HUES6 (cell line): ENCODE data around the gene KRT80.
A peak's percentile ranks its signal among the peaks of the same experiment; 100 is the strongest.

Experiments
- H3K27ac ChIP-seq: 2 replicates; pipeline ENCODE4 v1.7.0; 2013; ENCODE audit warnings: low read depth, mild to moderate bottlenecking, low read length, inconsistent platforms
- H3K27me3 ChIP-seq: 2 replicates; pipeline ENCODE4 v1.6.1; 2013; ENCODE audit warnings: low read length; ENCODE audit not compliant: control insufficient read depth, insufficient read depth
- H3K36me3 ChIP-seq: 2 replicates; pipeline ENCODE4 v1.6.1; 2013; ENCODE audit warnings: low read length; ENCODE audit not compliant: control insufficient read depth, insufficient read depth
- H3K4me1 ChIP-seq: 2 replicates; pipeline ENCODE4 v1.6.1; 2013; ENCODE audit warnings: low read length; ENCODE audit not compliant: control insufficient read depth, insufficient read depth
- H3K4me3 ChIP-seq: 2 replicates; pipeline ENCODE4 v1.5.1; 2013; ENCODE audit warnings: low read depth, low read length
- H3K9ac ChIP-seq: one replicate; pipeline ENCODE4 v1.6.1; 2013; ENCODE audit warnings: mild to moderate bottlenecking, low read length
- H3K9me3 ChIP-seq: 2 replicates; pipeline ENCODE4 v1.6.1; 2013; ENCODE audit warnings: low read depth, low read length; ENCODE audit not compliant: control insufficient read depth, insufficient read depth

The KRT80 gene

DNA sequence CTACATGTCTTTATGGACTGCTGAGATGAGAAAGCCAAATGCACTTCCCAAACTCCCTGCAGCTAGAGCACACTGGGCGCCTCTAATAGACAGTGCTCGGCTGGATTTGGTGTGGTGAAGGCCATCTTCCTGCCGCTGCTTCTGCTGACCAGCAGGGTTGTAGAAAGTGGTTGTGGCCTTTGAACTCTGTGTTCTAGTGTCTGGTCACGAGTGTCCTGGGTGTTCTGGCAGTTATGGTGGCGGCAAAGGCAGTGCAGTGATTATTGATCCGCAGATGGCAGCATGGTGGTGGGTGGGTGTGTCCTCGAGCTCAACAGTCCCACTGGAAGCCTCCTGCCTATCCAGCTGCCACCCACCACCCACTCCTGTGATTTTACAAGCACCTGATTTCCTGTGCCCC is 68.9 kb downstream of the KRT80 start:
- H3K9me3 ChIP-seq: no peaks in the 10 kb centered on the region
- H3K9ac ChIP-seq: no peak overlapping the region
- H3K36me3 ChIP-seq: no peaks in the 10 kb centered on the region
- H3K4me3 ChIP-seq: no peak overlapping the region
- H3K4me1 ChIP-seq: peaks cover 56% of the 10 kb centered on the region
- no peak overlapping the region for H3K27ac ChIP-seq
- no peaks in the 10 kb centered on the region for H3K27me3 ChIP-seq

DNA sequence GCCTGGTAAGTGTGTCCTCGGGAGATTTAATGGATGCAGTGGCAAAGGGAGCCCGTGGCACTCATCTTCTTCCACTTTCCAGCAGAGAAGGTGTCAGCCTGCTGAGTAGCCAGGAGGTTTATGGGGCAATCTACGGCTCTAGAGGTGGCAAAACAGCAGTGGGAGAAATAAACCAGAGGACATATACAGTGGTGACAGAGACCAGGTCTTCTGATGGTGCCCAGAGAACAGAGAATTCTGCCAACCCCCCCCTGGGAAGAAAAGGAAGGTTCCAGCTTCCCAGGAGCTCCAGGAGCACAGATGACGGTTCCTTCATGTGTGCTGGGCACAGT is 69.3 kb downstream of the KRT80 start:
- Histone ChIP-seq H3K4me3 (no peak overlapping the region), H3K4me1 (peaks cover 56% of the 10 kb centered on the region), H3K9me3 (no peaks in the 10 kb centered on the region), H3K36me3 (no peaks in the 10 kb centered on the region), H3K27ac (no peak overlapping the region), H3K9ac (no peak overlapping the region), H3K27me3 (no peaks in the 10 kb centered on the region)

DNA sequence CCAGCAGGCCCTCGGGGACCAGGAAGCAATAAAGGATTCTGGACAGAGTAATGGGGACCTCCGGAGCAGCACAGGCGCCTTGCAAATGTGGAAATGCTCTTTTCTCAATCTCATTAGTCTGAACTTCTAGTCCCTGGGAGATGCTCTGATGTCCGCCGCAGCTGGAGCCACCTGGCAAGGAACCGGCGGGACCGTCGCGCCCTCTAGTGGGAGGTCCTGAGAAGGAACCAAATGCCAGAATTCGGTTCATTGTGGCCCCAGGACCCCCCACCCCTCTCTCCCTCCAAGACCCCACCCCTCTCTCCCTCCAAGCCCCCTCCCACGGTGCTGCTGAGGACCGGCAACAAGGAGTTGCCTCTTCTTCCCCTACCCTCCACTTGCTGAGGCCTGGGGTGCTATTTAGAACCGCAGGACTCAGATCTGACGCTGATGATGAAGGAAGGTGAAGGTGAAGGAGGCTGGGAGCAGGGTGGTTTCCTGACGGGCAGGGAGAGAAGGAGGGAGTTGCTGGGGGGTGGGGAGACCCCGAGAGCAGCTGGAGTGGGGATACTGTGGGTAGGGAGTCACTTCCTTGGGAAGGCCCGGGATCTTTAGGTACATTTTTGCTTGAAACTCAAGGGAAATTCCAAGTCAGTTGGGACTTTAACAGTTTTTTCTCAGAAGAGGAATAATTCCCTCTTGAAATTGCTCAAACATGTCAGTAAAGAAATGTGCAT is 69.8 kb downstream of the KRT80 start:
- H3K36me3 ChIP-seq: no peaks in the 10 kb centered on the region
- H3K9ac ChIP-seq: no peak overlapping the region
- H3K4me1 ChIP-seq: peaks cover 52% of the 10 kb centered on the region
- no peaks in the 10 kb centered on the region for H3K9me3 ChIP-seq
- no peak overlapping the region for H3K27ac ChIP-seq
- no peaks in the 10 kb centered on the region for H3K27me3 ChIP-seq
- peak overlapping the region; percentile 13 for H3K4me3 ChIP-seq

DNA sequence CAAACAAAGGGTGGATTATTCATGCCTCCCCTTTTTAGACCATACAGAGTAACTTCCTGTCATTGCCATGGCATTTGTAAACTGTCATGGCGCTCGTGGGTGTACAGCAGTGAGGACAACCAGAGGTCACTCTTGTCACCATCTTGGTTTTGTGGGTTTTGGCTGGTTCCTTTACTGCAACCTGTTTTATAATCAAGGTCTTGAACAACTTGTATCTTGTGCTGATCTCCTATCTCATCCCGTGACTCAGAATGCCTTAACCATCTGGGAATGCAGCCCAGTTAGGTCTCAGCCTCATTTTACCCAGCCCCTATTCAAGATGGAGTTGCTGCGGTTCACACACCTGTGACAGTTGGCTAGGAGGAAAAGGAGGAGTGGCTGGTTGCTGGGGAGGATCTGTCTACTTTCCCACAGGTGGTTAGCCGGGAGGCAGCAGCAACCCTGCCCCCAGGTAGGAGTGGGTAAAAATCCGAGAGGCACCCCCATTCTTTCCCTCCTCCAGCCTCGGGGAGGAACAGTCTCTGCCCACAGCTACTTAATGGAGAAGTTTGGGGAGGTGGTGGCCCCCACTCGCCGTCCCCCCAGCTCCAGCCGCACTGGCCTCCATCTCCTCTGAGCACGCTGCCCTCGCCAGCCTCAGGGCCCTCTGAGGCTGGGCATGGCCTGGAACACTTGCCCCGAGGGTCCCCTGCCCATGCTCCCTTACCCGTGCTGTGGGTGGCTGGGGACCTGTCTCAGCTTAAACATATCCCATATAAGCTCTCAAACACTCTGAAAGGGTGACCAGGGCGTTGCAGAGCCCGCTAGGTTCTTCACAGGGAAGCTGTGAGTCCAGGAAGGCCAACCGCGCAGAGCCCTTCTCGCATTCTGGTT is 70.6 kb downstream of the KRT80 start:
- H3K27me3 ChIP-seq: no peaks in the 10 kb centered on the region
- no peaks in the 10 kb centered on the region for H3K36me3 ChIP-seq
- no peaks in the 10 kb centered on the region for H3K9me3 ChIP-seq
- H3K9ac ChIP-seq: no peak overlapping the region
- H3K4me3 ChIP-seq: no peak overlapping the region
- peaks cover 52% of the 10 kb centered on the region for H3K4me1 ChIP-seq
- no peak overlapping the region for H3K27ac ChIP-seq

DNA sequence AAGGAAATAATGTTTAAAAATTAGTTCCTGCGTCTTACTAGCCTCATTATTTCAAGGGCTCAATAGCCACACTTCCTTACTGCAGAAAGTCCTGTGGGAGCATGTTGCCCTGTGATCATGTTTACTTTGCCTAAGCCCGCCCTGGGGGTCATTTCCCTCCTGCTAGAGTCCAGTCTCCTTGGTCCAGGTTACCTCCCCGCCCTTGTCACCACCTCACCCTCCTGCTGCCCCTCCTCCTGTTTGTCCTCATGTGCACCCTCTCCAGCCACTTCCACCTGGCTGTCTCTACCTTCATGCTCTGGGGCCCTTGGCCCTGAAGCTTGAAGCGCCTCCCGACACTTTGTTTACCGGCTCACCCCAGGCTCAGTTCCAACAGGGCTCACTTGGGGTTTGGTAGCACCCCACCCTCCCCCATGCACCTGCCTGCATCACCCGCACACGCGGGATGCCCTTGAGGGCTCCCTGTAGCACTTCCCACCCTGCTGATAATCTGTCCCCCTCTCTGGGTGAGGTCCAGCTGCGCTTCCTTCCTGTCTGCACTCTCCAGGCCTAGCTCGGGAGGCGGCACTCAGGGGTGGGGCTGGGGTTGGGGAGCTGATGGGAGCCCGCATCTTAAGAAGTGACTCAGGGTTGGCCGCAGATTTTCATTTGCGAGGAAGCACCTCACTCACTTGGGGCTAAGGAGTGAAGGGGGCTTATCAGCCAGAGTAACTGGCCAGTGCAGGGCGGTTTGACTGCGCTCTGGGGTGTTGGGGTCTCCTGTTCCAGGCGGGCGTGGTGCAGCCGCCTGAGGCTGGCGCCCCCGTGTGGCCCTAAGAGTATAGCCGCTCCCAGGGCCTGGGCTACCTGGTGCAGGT is 72.2 kb downstream of the KRT80 start:
- H3K27ac ChIP-seq: no peak overlapping the region
- no peaks in the 10 kb centered on the region for H3K27me3 ChIP-seq
- H3K4me3 ChIP-seq: 0 out of 2 replicates have a peak overlapping the region, but pooled peaks have one; percentile 39
- H3K9me3 ChIP-seq: no peaks in the 10 kb centered on the region
- no peaks in the 10 kb centered on the region for H3K36me3 ChIP-seq
- H3K4me1 ChIP-seq: peaks cover 39% of the 10 kb centered on the region
- no peak overlapping the region for H3K9ac ChIP-seq
